HL-60 (cell line): ENCODE results near the gene BRCA2.

Experiments used
- POLR2AphosphoS5 ChIP-seq: IDR thresholded peaks from 2 replicates; pipeline ENCODE4 v1.6.1; 2012; ENCODE audit warnings: low read depth
- SPI1 ChIP-seq: IDR thresholded peaks from 2 replicates; pipeline ENCODE4 v1.6.1; 2012; ENCODE audit warnings: low read depth, mild to moderate bottlenecking, borderline replicate concordance
- TF ChIP-seq, protein P1 (sequence below): IDR thresholded peaks from one replicate; pipeline ENCODE4 v1.5.1; 2011; ENCODE audit warnings: low read length, control low read depth, inconsistent platforms; ENCODE audit not compliant: insufficient read depth
- TF ChIP-seq, protein P2 (sequence below): IDR thresholded peaks from 2 replicates; pipeline ENCODE4 v1.6.1; 2012; ENCODE audit warnings: low read depth; ENCODE audit not compliant: insufficient replicate concordance

DNA sequence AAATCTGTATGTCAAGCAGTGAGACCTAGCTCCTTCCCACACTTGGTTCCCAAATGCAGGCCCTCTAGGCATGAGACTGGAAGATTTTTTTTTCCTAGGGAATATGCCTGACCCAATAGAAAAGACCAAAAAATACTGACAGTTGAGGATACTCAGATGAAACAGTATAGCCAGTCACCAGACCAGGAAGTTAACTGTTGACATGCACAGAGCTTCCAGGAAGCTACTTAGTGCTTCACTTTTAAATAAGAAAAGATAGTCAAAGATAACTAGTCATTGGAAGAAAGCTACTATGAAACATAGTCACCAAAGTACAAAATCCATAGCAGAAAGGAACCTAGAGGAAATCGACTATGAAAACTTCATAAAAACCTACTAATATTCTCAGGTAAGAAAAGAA lies 32.3 kb downstream of the BRCA2 start:
- TF ChIP-seq, protein P1, sequence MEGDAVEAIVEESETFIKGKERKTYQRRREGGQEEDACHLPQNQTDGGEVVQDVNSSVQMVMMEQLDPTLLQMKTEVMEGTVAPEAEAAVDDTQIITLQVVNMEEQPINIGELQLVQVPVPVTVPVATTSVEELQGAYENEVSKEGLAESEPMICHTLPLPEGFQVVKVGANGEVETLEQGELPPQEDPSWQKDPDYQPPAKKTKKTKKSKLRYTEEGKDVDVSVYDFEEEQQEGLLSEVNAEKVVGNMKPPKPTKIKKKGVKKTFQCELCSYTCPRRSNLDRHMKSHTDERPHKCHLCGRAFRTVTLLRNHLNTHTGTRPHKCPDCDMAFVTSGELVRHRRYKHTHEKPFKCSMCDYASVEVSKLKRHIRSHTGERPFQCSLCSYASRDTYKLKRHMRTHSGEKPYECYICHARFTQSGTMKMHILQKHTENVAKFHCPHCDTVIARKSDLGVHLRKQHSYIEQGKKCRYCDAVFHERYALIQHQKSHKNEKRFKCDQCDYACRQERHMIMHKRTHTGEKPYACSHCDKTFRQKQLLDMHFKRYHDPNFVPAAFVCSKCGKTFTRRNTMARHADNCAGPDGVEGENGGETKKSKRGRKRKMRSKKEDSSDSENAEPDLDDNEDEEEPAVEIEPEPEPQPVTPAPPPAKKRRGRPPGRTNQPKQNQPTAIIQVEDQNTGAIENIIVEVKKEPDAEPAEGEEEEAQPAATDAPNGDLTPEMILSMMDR, result no peak
- no peak for TF ChIP-seq POLR2AphosphoS5
- no peak for TF ChIP-seq SPI1
- TF ChIP-seq, protein P2, sequence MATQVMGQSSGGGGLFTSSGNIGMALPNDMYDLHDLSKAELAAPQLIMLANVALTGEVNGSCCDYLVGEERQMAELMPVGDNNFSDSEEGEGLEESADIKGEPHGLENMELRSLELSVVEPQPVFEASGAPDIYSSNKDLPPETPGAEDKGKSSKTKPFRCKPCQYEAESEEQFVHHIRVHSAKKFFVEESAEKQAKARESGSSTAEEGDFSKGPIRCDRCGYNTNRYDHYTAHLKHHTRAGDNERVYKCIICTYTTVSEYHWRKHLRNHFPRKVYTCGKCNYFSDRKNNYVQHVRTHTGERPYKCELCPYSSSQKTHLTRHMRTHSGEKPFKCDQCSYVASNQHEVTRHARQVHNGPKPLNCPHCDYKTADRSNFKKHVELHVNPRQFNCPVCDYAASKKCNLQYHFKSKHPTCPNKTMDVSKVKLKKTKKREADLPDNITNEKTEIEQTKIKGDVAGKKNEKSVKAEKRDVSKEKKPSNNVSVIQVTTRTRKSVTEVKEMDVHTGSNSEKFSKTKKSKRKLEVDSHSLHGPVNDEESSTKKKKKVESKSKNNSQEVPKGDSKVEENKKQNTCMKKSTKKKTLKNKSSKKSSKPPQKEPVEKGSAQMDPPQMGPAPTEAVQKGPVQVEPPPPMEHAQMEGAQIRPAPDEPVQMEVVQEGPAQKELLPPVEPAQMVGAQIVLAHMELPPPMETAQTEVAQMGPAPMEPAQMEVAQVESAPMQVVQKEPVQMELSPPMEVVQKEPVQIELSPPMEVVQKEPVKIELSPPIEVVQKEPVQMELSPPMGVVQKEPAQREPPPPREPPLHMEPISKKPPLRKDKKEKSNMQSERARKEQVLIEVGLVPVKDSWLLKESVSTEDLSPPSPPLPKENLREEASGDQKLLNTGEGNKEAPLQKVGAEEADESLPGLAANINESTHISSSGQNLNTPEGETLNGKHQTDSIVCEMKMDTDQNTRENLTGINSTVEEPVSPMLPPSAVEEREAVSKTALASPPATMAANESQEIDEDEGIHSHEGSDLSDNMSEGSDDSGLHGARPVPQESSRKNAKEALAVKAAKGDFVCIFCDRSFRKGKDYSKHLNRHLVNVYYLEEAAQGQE, result no peak
